Gastroesophageal sphincter (tissue), 3 donors: ENCODE data around the gene THAP4.

Experiments used
- CTCF ChIP-seq, 4 experiments: fragments of 200-600 bp in 2 of 4; fragments of 450-650 bp in 2 of 4; sonication (generic) in 1 of 4; IDR thresholded peaks; one replicate each; pipeline ENCODE4 v1.5.1; 2017 to 2019; ENCODE audit warnings: antibody characterized with exemption in 4 of 4, mild to moderate bottlenecking in 2 of 4, moderate library complexity in 2 of 4
- POLR2A ChIP-seq, 2 donors: fragments of 450-650 bp; IDR thresholded peaks; one replicate each; pipeline ENCODE4 v1.6.1; 2017; ENCODE audit warnings: antibody characterized with exemption in 2 of 2, mild to moderate bottlenecking in 2 of 2, moderate library complexity in 1 of 2

GRCh38 chr2:241561832-241562231 is 75.1 kb downstream of the THAP4 start:
- TF ChIP-seq POLR2A (IDR thresholded peaks at IDR 0.05) (no peak), CTCF (IDR thresholded peaks at IDR 0.05) (no peak)
